LNCAP (cell line): ENCODE results near the gene KRT4.

Experiments
- TF ChIP-seq, protein P1 (sequence below): fragments of 450-650 bp; IDR thresholded peaks from 2 replicates; pipeline ENCODE4 v1.5.1; 2017; ENCODE audit warnings: mild to moderate bottlenecking

The KRT4 gene

DNA sequence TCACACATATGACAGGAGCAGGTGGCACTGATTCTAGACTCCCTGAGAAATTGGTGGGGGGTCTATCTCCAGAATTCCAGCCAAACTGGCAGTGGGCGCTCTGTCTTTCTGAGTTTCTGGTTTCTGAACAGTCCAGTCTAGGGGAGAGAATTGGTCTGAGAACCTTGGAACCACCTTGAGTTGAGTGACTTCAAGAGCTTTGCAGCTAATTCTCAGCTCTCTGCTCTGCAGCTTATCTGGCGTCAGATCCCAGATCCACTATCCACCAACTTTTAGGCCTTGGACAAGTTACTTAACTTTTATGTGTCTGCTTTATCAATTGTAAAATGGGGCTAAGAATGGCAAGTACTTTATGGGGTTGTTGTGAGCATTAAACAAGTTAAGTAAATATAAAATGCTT lies 35.1 kb downstream of the KRT4 start:
- TF ChIP-seq, protein P1, sequence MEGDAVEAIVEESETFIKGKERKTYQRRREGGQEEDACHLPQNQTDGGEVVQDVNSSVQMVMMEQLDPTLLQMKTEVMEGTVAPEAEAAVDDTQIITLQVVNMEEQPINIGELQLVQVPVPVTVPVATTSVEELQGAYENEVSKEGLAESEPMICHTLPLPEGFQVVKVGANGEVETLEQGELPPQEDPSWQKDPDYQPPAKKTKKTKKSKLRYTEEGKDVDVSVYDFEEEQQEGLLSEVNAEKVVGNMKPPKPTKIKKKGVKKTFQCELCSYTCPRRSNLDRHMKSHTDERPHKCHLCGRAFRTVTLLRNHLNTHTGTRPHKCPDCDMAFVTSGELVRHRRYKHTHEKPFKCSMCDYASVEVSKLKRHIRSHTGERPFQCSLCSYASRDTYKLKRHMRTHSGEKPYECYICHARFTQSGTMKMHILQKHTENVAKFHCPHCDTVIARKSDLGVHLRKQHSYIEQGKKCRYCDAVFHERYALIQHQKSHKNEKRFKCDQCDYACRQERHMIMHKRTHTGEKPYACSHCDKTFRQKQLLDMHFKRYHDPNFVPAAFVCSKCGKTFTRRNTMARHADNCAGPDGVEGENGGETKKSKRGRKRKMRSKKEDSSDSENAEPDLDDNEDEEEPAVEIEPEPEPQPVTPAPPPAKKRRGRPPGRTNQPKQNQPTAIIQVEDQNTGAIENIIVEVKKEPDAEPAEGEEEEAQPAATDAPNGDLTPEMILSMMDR: no peak

DNA sequence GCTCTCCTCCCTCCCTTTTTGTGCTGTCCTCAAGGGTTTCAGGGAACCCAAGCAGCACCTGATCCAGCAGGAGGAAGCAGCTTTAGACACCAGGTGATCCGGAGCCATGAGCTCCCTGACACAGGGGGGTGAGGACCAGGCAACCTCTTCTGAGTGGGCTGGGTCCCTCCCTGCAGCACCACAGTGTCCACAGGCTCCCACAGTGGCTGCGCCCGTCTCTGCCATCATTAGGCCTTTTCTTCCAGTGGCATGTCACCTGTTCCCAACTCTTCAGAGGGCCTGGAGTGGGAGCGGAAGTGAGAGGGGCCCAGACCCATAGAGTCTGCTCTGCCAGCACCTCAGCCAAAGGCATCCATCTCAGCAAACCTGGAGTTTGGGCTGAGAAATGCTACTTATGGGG lies 36.4 kb downstream of the KRT4 start:
- TF ChIP-seq, protein P1: no peak

DNA sequence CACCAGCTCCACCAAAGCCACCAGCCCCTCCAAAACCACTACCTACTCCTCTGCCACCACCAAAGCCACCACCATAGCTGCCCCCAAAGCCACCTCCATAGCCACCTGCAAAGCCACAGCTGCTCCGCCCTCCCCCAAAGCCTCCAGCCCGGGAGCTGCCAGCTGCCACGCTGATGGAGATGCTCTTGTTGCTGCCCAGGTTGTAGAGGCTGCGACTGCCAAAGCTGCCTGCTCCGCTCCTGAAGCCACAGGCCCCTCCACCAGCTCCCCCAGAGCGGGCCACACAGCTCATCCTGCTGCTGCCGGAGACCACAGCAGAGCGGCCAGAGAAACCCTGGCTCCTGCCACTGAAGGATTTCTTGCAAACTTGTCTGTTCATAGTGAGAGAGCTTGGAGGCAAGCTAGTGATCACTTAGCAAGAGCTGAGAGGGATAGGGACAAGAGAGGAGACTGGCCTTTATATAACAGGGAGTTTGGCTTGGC lies 37.0 kb downstream of the KRT4 start, which contains the start of gene KRT76:
Gene KRT76 (minus strand): TSS at position 433 of the 483 bp plus-strand sequence. CDS start 54 bp downstream, at position 379.
- TF ChIP-seq, protein P1: no peak

DNA sequence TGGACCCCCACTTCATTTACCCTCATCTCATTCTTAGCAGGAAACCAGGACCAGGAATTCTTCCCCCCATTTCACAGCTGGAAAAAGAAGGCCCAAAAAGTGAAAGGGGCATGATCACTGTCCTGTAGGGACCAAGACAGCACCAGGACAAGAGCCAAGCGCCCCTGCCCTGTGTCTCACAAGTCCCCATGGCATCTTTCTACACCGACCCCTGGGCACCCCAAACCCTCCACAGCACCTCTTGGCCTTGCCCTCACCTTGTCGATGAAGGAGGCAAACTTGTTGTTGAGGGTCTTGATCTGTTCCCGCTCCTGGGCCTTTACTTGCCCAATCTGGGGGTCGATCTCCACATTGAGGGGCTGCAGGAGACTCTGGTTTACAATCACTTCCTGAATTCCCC lies 37.5 kb downstream of the KRT4 start:
- TF ChIP-seq, protein P1: no peak

DNA sequence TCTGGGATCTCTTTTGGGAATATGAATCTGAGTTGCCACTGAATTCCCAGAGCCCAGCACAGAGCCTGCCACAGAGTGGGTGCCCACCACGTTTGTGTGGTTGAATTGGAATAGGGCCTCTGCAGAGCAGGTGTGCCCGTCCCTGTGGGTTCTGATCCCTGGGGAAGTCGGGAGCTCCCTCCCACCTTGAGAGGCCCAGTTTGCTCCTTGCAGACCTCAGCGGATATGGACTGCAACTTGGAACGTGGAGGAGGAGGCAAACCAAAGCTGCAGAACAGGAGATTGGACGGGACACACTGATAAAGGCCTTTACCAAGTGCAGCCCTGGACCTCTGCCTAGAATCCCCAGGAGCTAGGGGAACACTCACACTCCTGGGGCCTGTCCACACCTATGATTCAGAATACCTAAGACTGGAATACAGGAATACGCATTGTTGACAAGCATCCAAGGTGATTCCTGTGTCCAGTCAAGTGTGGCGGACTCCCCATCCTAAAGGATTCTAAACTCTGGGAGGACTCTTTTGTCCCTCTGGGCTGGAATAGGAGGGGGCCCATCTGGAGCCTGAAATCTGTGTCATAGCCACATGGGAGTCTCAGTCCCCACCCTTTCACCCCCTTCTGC lies 39.2 kb downstream of the KRT4 start:
- TF ChIP-seq, protein P1: no peak

DNA sequence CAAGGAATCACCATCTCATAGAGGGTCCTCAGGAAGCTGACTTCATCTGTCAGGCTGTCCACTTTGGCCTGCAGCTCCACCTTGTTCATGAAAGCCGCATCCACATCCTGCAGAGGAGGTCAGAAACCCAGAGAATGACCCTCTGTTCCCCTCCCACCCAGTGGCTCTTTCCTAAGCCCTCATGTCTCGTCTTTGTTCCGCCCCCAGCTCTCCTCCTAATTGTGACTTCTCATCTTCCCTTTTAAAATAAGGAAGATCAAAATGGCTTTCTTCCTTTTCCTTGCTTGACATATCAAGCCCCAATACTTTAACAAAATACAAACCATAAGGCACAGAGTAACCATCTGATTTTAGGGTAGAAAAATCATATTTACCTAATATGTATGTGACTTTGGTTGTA lies 41.1 kb downstream of the KRT4 start:
- TF ChIP-seq, protein P1: no peak

DNA sequence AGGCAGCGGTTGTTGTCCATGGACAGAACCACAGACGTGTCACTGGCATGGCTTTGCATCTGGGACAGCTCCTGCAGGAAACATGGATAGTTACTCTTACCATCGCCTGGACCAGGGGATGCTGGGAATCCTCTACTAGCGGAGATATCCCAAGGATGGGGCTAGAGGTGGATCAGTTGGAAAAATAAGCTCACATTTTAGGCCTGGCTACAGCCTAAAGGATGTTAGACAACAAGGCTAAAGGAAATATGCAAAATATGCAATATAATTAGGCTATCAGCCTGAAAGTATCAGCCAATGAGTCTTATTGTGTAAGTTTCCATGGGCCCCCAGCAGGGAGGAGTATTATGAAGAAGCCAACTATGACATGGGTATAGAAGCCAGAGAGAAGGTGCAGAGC lies 41.7 kb downstream of the KRT4 start:
- TF ChIP-seq, protein P1: no peak

DNA sequence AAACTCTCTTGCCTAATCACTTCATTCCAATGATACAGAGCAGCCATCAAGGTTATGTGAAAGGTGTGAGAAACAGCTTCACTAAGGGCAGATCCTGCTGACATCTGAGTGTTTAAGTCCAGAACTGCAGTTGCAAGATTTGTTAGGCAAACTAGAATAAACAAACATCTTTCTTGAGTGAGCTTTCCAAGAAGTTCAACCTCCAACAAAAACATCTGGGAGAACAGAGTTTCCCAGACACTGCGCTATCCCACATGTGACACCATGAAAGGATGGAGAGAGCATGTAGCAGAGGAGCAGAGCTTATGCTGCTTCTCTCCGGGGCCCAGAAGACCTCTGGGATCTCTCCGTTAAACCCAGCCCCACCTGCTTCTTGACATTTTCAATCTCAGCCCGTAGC lies 42.4 kb downstream of the KRT4 start:
- TF ChIP-seq, protein P1: no peak
